GM19238 (cell line): ENCODE data around the gene MAGED2.
A peak's percentile ranks its signal among the peaks of the same experiment; 100 is the strongest.
"Not testable (repeated sequence)": the region's sequence is repeated elsewhere in the genome, so short reads cannot be mapped to it uniquely, and the experiment has no call there.

Experiments
- DNase-seq: peaks from one replicate; pipeline ENCODE4 v3.0.0; 2011; ENCODE audit warnings: low spot score; ENCODE audit not compliant: insufficient read length

MAGED2 gene, protein sequence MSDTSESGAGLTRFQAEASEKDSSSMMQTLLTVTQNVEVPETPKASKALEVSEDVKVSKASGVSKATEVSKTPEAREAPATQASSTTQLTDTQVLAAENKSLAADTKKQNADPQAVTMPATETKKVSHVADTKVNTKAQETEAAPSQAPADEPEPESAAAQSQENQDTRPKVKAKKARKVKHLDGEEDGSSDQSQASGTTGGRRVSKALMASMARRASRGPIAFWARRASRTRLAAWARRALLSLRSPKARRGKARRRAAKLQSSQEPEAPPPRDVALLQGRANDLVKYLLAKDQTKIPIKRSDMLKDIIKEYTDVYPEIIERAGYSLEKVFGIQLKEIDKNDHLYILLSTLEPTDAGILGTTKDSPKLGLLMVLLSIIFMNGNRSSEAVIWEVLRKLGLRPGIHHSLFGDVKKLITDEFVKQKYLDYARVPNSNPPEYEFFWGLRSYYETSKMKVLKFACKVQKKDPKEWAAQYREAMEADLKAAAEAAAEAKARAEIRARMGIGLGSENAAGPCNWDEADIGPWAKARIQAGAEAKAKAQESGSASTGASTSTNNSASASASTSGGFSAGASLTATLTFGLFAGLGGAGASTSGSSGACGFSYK

DNA sequence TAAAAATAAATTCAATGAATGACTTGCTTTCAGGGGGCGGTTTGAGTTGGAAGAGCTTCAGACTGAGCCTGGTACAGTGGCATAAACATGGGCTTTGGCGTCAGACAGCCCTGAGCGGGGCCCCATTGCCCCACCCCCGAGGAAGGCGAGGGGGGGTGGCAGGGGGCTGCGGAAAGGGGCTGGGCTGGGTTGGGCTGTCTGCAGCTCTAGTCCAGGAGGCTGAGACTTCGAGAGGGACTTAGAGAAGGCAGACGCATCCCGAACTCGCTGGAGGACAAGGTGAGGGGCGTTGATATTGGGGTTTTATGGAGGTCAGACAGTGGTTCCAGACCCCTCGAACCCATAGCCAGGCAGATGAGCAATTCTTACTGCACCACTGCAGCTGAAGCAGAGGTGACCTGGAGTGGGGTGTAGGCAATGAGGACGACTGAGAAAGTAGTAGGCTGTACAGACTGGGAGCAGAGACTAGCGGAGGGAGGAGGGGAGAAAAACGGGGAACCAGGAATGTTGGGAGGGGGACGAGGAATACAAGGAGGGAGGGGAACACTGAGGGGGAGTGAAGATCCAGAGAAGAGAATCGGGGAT lies at the start of gene MAGED2:
Gene MAGED2 (plus strand): TSS at position 222 of the 585 bp plus-strand sequence. CDS start 1,587 bp downstream, outside the sequence.
- no peak for DNase-seq

DNA sequence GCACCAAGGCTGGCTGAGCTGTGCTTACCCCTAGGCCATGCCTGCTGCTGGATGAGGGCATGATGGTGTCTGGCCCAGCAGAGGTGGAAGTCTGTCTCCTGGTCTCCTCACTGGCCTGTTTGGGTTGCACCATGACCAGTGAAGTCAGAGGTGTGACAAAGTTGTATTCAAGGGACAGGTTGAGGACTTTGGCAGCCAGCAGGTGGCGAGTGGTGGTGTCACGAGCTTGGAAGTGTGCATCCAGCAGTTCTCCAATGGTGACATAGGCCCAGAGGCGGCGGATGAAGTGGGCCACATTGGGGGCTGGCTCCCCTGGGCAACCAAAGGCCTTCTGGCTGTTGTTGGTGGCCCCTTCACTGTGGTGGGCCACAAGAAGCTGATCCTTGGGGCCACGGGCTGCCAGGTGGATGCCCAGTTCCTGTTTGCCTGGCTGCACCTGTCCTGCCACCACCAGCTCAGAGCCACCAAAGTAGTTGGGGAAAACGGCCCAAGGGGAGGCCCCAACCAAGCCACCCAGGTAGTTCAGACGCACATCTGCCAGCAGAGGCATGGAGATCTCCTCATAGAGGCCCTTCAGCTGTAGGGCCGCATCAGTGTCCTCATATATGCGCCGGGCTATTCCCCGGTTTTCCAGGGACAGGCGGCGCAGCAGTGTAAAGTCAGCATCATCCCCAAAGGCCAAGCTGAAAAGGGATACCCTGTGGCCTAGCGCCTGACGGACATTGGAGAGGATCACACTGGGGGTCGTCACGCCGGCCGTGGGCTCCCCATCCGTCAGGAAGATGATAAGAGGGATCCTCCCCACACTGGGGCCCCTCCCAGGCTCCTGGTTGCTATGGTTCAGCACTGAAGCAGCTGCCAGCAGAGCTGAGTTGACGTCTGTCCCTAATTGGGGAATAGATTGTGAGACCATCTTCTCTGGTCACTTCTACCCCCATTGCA lies 49.2 kb upstream of the MAGED2 start:
- DNase-seq, result no peak

DNA sequence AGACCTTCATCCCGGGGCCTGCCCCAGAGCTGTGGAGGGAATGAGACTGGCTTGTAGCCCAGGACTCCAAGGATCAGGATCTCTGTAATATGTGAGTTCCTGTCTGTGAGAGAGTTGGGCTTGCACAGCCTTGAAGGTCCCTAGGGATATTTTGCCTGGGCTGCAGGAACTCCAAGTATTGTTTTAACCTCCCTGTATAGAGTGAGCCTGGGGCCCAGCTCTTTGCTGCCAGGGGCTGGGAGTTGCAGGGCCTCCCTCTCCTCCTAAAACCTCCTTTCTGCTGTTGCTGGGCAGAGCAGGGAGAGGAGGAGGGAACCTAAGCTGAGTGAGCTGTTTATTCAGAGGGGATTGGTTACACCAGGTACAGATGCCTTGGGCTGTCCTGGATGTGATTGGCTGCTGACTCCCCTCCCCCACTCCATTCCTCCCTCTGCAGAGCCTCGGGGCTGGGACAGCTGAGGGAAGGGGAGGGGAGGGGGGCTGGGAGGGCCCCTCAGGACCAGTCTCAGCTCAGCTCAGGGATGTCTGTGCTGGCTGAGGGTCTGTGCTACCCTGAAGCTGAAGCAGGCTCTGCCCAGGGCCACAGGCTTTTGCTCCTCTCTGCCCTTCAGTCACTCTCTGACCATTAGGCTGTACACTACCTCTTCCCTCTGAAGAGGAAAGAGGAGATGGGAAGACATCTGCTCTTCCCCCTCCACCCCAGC lies 33.0 kb upstream of the MAGED2 start:
- not testable (repeated sequence) for DNase-seq

DNA sequence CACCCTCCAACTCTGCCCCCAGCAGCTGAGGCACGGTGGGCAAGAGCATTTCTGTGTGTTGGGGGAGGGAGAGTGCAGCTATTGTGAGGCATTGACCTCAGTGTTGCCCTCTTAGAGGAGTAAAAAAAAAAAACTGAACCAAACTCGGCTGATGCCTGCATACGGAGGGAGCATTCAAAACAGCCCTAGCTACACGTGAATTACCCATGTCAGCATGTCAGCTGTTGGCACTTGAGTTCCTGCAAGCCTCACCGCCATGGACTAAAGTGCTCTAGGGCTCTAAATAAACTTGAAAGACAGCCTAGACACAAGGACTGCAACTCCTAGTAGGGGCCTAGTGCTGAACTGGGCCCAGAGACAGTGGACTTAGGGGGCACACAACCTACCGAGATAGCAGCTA lies 31.5 kb upstream of the MAGED2 start:
- DNase-seq, result no peak

DNA sequence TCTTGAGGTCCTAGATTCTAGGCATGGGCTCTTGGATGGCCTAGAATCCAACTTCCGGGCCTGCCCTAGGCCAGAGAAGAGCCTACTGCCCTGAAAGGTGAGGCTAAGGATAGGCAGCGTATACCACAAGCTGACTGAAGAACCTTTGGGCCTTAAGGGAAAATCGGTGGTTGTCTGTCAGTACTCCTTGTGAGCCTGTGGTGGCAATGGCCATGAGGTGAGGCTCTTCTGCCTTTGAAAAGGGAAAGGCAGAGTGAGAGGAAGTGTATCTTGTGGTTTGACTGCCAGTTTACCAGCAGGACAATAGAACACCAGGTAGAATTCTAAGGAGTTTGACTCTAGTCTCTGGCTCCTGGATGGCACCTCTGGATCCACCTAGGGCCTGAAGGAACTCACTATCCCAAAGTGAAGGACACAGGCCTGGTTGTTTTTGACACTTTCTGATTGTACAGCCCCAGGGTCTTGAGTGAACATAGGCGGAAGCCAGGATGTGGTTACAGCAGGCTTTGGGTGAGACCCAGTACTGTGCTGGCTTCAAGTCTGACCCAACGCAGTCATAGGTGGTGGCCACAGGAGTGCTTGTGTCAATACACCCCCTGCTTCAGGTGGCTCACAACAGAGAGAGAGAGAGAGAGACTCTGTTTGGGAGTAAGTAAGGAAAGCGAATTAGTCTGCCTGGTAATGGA lies 30.4 kb upstream of the MAGED2 start:
- no peak for DNase-seq

DNA sequence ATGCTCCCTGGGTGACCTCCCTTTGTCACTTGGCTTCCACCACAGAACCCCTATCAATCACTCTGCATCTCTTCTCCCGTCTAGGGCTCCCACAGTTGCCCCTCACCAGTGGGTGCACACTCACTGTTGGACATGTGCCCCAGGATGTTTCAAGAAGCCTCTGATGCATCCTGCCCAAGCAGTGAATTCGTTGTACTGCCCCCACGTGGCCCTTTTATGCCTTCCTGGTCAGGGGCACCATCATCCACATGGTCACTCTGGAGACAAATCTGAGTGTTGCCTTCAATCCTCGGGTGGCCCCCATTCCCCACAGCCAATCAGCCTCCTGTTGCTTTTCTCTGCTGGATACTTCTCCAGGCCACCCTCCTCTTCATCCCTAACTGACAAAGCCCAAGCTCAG lies 21.6 kb upstream of the MAGED2 start:
- DNase-seq, result no peak

DNA sequence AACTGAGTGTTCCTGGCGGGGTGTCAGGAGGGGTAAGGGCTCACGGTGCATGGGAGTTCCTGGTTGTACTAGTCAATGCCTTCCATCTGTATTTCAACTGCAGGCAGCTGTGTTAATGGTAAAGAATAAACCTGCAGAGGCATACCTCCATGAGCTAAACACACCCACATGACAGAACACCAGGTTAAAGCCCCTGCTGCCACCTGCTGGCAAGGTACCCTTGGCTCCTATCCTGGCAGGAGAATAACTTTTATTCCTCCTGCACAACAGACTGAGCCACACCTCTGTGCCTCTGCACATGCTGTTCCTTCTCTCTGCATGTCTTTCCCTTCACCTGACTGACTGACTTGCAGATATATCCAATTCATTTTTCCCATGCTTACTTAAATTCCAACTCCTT lies 20.6 kb upstream of the MAGED2 start:
- DNase-seq, result no peak

DNA sequence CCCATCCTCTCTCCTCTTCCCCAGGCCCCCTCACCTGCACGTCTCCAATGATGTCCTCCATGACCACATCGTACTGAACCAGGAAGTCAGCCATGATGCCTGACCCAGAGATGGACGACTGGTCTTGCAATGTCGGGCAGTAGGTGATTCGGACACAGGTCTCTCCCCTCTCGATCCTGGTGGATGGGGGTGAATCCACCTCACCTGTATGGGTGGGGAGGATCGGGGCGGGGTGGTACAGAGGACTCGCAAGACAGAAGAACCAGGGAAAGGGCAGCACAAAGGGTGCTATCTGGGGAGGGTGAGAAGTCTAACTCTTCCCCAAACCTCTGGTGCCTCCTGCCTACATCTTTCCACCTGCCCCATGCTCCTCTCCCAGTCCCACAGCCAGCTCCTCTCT lies 19.1 kb upstream of the MAGED2 start:
- DNase-seq, result no peak

DNA sequence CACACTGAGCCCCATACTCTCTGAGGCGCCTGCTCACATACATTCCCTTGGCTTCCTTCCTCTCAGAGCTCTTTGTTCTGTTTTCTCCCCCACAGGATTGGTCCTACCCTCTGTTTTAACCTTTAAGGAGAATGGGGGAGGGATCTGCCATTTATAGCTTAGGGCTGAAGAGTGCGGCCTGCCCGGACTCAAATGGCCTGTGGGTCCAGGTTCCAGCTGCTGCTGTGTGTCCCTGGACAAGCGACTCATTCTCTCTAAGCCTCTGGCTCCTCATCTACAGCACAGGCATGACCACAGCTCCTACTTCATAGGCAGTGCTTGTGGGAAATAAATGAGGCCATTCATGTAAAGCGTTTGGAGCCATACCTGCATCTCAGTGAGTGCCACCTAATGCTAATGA lies 18.1 kb upstream of the MAGED2 start:
- not testable (repeated sequence) for DNase-seq

DNA sequence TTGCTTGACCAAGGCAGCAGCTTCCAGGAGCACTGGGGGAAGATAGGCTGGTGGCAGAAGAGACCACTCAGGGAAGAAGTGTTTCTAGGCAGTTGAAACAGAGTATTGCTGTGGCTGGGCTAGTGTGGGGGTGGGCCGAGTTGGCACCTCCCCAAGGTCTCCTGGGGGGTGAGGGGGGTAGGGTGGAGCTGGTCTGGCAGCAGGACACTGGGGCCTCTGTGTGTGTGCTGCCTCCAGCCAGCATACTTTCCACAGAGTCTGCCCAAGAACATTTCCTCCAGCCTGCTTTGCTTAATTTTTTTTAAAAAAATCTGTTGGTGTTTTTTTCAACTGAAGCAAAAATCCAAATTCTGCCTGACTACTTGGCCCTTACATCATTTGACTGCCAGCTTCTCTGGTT lies 13.5 kb upstream of the MAGED2 start:
- no peak for DNase-seq

DNA sequence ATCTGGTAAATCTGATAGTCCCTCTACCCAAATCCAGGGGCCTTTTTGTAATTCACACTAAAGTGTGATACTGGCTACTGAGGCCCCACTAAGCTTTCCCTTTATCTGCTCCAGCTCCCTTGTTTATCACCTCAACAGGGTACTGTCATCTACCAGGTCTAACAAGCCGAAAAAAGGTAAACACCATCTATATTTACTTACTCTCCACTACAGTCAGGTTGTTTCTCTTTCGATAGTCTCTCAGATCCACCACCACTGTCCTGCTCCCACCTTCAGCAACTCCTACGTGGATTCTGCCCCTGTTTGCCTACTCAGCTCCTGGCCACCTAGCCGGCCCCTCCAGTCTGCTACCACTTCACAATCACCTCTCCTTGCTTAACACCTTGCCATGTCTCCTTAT lies 12.8 kb upstream of the MAGED2 start:
- DNase-seq, result no peak

DNA sequence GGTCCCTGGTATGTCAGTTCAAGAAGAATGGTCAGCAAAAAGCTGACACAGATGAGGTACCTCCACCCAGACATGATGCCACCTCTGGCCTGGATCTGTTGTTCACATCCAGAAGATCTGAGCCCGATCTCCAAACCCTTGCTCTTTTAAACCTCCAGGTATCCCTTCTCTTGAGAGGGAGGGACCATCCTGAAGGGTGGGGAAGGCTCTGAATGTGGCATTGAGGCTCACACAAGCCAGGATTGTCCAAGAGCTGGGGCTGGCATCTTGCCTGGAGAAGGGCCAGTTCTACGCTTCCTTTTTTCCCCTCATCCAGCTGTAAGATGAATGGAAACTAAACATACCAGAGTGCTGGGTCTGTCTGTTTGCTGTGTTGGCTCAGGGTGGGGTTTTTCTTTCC lies 9.4 kb upstream of the MAGED2 start, which contains the start of gene ITIH6:
Gene ITIH6 (minus strand): TSS at position 119 of the 400 bp plus-strand sequence. CDS start 45 bp downstream, at position 74.
- DNase-seq, result no peak

DNA sequence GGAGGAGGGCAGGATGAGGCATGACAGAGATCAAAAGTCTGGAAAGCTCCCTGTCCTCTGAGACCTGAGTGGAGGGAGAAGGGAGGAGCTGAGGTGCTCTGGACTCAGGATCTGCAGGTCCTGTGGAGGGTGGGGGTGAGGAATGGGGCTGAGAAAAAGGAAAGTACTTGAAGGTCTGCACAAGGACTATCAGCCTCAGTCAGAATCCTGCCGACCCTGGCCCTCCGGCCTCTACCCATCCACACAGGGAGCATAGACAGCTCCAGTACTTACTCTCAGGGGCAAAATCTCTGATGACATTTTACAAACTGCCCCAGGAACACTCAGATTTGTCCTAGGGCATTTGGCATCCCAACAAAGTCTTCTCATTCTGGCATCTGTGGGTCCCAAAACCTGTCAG lies 8.5 kb upstream of the MAGED2 start:
- DNase-seq, result no peak

DNA sequence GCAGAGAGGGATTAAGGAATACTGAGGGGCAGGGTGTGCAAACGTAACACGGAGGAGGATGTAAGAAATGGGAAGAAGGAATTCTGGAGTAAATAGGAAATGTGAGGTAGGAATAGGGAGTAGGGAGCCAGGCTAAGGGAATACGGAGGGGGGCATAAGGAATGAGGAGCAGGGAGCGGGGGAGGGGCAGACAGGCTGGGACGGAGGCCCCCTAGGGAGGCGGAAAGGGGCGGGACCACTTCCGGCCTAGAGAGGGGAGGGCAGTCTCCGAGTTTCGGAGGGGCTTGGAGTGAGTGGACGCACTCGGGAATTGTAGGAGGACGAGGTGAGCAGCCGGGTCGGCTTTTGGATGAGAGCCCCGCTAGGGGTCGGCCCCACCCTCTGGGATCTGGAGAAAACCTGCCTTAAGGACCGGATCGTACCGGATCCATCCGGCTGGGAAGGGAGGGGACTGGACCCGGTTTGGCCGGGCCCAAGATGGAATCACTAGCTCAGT lies 612 bp downstream of the MAGED2 start:
- no peak for DNase-seq

DNA sequence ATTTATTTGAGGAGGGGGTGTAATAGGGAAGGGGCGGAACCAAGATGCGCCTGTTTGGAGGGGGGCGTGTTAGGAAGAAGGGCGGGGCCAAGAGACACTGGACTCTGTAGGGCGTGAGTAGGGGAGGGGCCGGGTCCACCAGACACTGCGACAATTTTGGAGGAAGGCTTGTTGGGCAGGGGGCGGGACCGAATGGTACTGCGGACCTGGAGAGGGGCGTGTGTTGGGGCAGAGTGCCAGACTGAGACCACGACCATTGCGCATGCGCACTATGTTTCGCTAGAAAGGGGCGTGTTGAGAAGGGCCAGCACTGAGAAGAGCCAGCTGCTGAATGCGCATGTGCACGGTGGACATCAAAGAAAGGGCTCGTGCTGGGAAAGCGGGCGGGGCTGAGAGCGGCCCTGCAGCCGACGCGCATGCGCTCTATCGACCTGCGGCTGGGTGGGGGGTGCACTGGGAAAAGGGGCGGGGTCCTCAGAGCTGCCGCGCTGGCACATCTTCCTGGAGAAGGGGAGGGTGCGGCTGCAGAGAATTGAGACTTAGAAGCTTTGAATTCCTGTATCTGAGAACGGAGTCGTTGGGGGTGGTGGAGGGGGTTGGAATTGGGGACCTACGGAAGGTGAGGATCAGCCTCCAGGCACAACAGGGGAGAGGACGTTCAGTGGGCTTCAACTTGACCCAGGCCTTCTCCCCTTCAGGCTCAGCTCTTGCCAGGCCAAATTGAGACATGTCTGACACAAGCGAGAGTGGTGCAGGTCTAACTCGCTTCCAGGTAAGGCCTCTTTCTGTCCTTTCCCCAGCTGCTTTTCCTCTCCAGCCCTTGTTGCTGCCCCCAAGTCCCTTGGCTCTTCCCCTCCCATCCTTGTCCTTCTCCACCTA lies 1.3 kb downstream of the MAGED2 start:
- peak; percentile 82 for DNase-seq

DNA sequence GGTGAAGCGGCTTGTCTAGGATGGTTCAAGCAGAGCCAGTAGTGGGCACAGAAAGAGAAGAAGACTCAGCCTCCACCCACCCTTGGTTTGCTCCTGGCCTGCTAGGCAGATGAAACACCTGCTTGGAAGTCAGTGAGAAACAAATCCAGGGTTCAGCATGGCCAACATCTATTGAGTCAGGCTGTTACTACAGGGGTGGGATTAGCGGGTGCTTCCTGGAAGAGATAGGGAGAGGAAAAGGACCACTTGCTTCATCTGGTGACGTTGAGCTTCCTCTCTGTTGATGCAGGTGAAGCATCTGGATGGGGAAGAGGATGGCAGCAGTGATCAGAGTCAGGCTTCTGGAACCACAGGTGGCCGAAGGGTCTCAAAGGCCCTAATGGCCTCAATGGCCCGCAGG lies 3.0 kb downstream of the MAGED2 start:
- no peak for DNase-seq

DNA sequence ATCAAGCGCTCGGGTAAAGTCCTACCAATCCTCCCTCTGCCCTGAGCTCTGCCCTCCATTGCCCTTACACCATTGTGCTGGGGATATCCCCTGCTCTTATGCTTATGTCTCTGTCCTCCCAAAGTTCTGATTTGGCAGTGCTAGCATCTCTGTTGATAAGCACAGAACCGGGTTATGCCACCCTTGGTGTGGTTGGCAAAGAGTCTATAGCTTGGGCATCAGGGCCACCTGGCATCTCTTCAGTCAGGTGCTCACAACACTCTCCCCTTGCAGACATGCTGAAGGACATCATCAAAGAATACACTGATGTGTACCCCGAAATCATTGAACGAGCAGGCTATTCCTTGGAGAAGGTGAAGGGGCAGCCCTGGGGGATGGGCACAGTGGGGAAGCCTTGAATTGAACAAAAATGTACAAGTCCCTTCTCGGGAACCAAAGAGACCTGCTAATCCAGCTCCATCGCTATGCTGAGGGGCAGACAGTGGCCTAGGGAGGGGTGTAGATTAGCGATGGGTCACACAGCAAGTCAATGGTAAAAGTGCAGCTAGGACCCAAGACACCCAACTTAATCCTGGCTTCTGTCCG lies 3.8 kb downstream of the MAGED2 start:
- DNase-seq, result no peak

DNA sequence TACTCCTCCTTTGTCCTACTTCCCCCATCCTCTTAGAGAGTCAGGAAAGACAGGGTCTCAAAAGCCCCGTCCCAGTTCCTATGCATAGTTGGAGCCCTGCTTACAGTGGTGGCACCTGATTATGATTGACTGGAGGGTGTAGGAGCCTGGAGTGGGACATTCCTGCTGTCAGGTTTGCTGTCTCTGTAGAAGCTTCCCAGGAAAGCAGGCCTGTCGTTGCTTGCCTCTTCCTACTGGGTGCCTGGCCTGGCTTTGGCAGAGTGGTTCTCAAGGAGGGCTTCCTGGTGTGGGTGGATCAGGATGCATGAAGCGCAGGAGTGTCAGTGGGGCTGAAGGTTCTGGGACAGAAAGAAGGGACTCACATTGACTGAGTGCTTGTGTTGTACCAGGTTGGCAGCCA lies 4.8 kb downstream of the MAGED2 start:
- DNase-seq, result no peak
